DND-41 (cell line): ENCODE results near the gene FOXP1.
A peak's percentile ranks its signal among the peaks of the same experiment; 100 is the strongest.

ENCODE experiments used
- ATAC-seq: fragments of 200-7000 bp; cut with Tn5 transposase; 3 replicates; pipeline ENCODE4 v1.9.1; 2021; ENCODE audit warnings: low read depth; ENCODE audit not compliant: insufficient read depth
- DNase-seq: peaks from one replicate; pipeline ENCODE4 v3.0.0-alpha.2; 2020
- H2AFZ ChIP-seq: 2 replicates; pipeline ENCODE4 v1.6.0; 2012; ENCODE audit warnings: low read depth, low read length
- H3K27ac ChIP-seq: 2 replicates; pipeline ENCODE4 v1.5.1; 2012; ENCODE audit warnings: low read length, inconsistent platforms
- H3K27me3 ChIP-seq: fragments of 200-600 bp; sonication (generic); 2 replicates; pipeline ENCODE4 v1.6.0; 2012; ENCODE audit warnings: low read length, mild to moderate bottlenecking, inconsistent platforms; ENCODE audit not compliant: insufficient read depth, poor library complexity
- H3K36me3 ChIP-seq: 2 replicates; pipeline ENCODE4 v1.5.1; 2012; ENCODE audit warnings: low read length, inconsistent platforms; ENCODE audit not compliant: insufficient read depth
- H3K4me1 ChIP-seq: 2 replicates; pipeline ENCODE4 v1.5.1; 2012; ENCODE audit warnings: mild to moderate bottlenecking, low read length; ENCODE audit not compliant: insufficient read depth
- H3K4me2 ChIP-seq: 2 replicates; pipeline ENCODE4 v1.6.0; 2012; ENCODE audit warnings: mild to moderate bottlenecking, moderate library complexity, low read length, inconsistent platforms; ENCODE audit not compliant: insufficient read depth
- H3K4me3 ChIP-seq, 2 experiments: fragments of 200-600 bp in 1 of 2; shearing (Covaris generic) in 1 of 2; 2 replicates each; pipeline ENCODE4 v1.5.1; 2012 to 2016; ENCODE audit warnings: inconsistent platforms in 2 of 2, low read length in 2 of 2, mild to moderate bottlenecking in 2 of 2, low read depth in 1 of 2, moderate library complexity in 1 of 2
- H3K79me2 ChIP-seq: 2 replicates; pipeline ENCODE4 v1.6.0; 2012; ENCODE audit warnings: low read length, inconsistent platforms; ENCODE audit not compliant: insufficient read depth
- H3K9ac ChIP-seq: 2 replicates; pipeline ENCODE4 v1.6.0; 2012; ENCODE audit warnings: low read depth, mild to moderate bottlenecking, inconsistent platforms, low read length, moderate library complexity
- H3K9me3 ChIP-seq: 2 replicates; pipeline ENCODE4 v1.5.1; 2012; ENCODE audit warnings: low read length, moderate library complexity, mild to moderate bottlenecking, inconsistent platforms; ENCODE audit not compliant: insufficient read depth, severe bottlenecking
- H4K20me1 ChIP-seq: 2 replicates; pipeline ENCODE4 v1.6.0; 2012; ENCODE audit warnings: low read length; ENCODE audit not compliant: insufficient read depth
- EZH2 ChIP-seq: IDR thresholded peaks from 3 replicates; pipeline ENCODE4 v1.6.1; 2012; ENCODE audit warnings: borderline replicate concordance, low read depth, mild to moderate bottlenecking, moderate library complexity, low read length, inconsistent platforms; ENCODE audit not compliant: severe bottlenecking
- TF ChIP-seq, protein P1 (sequence below): IDR thresholded peaks from 2 replicates; pipeline ENCODE4 v1.5.1; 2012; ENCODE audit warnings: borderline replicate concordance, low read length, moderate library complexity, mild to moderate bottlenecking; ENCODE audit not compliant: poor library complexity, severe bottlenecking; ENCODE audit errors: extremely low read depth

The FOXP1 gene

DNA sequence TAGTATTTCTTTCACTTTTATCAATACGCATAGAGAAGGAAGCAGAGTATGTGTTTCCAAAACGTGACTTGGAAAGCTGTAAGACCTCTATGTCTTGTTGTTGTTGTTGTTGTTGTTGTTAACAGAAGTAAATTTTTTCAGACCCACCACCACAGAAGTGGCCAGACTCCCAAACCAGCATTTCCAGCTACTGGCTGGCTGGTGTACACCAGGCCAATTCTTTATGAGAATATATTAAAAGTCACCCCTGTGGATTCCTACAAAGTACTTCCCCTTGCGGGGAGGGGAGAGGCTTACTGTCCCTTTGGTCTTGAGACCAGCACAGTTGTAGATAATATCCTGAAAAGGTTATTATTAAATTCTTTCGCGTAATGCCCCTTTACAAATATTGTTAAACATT, 1.6 kb upstream of the FOXP1 start:
- DNase-seq: peak; percentile 8
- Histone ChIP-seq H3K27me3 (no peaks in the 10 kb centered on the region), H3K4me1 (peaks cover 32% of the 10 kb centered on the region), H3K79me2 (peaks cover 34% of the 10 kb centered on the region), H3K4me3 (peak overlapping the region in 1 of 2 experiments; percentile 82; a peak in 1 of 4 replicates), H2AFZ (no peak overlapping the region), H3K36me3 (no peaks in the 10 kb centered on the region; the same call in 1 of the 2 replicates), H3K9me3 (no peaks in the 10 kb centered on the region), H4K20me1 (no peaks in the 10 kb centered on the region), H3K4me2 (peak overlapping the region; percentile 65), H3K9ac (peak overlapping the region; percentile 99), H3K27ac (peak overlapping the region; percentile 93)
- TF ChIP-seq, protein P1, sequence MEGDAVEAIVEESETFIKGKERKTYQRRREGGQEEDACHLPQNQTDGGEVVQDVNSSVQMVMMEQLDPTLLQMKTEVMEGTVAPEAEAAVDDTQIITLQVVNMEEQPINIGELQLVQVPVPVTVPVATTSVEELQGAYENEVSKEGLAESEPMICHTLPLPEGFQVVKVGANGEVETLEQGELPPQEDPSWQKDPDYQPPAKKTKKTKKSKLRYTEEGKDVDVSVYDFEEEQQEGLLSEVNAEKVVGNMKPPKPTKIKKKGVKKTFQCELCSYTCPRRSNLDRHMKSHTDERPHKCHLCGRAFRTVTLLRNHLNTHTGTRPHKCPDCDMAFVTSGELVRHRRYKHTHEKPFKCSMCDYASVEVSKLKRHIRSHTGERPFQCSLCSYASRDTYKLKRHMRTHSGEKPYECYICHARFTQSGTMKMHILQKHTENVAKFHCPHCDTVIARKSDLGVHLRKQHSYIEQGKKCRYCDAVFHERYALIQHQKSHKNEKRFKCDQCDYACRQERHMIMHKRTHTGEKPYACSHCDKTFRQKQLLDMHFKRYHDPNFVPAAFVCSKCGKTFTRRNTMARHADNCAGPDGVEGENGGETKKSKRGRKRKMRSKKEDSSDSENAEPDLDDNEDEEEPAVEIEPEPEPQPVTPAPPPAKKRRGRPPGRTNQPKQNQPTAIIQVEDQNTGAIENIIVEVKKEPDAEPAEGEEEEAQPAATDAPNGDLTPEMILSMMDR: no peak
- TF ChIP-seq EZH2: no peak
- ATAC-seq: no peak

DNA sequence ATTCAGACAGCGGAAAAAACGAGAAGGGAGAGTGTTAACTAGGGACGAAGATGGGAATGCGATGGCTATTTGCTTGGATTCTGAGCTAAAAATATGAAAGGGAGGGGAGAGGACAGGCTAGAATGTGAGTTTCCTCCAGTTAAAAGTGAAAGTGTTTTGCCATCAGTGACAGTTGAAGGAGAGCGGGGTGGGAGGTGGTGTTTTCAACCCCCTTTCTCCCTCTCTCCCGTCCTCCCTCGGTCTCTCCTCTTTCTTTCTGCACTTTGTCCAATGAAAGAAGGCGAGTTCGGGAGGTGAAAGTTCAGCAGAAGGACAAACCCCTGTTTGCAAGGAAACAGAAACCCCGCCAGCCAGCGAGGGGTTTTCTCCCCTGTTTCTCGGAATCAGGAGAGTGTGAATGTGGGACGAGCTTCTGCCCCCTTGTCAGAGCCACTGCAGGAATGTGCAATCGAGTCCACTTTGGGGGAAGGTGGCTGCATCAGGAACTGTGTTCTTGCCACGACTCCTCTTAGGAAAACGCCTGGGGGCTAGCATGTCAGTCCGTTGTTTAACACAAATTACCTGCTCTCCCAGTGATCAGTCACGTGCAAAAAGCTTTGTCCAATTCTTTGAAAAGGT, 975 bp upstream of the FOXP1 start:
- no peaks in the 10 kb centered on the region for H4K20me1 ChIP-seq
- no peaks in the 10 kb centered on the region for H3K27me3 ChIP-seq
- H3K4me2 ChIP-seq: peak overlapping the region; percentile 65
- peak overlapping the region; percentile 78 for H2AFZ ChIP-seq
- H3K9me3 ChIP-seq: no peaks in the 10 kb centered on the region
- peak overlapping the region; percentile 93 for H3K27ac ChIP-seq
- DNase-seq: peak; percentile 75
- peaks cover 38% of the 10 kb centered on the region for H3K4me1 ChIP-seq
- peak overlapping the region; percentile 20 to 82; a peak in 3 of 4 replicates for H3K4me3 ChIP-seq
- H3K9ac ChIP-seq: peak overlapping the region; percentile 99
- ATAC-seq: peak; percentile 51
- TF ChIP-seq EZH2: no peak
- TF ChIP-seq, protein P1: no peak
- H3K36me3 ChIP-seq: no peaks in the 10 kb centered on the region; the same call in 1 of the 2 replicates
- H3K79me2 ChIP-seq: peaks cover 41% of the 10 kb centered on the region

DNA sequence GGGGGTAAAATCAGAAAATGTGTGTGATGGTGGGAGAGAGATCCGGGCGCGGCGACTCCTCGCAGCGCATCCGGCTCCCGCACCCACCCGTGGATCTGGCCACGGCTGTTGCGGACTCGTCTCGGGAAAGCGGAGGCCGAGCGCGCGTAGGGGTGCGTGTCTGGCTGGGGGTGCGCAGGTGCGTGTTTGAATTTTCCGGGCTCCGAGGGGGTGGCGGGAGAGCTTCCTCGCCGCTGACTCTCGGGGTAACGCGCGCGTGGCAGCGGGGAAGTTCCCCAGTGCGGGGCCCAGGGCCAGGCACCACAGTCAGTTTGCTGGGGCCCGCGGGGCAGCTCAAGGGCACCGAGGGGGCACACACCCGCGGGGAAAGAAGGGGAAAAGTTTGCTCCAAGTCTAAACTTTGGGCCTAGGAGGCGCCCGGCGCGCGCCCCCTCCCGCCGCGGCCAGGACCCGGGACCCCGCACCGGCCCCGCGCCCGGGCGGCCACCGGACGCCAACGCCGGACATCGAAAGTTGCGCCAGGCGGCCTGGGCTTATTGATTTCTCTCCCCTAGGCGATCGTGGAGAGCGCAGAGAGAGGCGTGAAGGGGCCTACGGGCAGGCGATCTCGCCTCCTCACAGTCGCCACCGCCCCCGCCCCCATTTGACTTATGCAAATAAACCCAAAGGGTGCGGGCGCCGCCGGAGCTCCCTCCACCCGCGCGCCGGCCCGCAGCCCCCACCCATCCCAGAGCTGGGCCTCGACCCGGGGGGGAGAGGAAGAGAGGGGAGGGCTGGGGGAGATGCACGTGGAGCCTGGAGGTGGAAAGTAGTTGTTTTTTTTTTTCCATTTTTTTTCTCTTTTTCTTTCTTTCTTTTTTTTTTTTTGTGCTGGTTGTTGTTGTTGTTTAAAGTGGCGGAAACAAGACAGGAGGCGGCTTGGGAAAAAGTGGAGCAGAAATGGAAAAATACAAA, 639 bp downstream of the FOXP1 start:
- Histone ChIP-seq H3K36me3 (peaks cover 7% of the 10 kb centered on the region), H3K9ac (peak overlapping the region; percentile 99), H3K27me3 (no peaks in the 10 kb centered on the region), H4K20me1 (no peaks in the 10 kb centered on the region), H3K79me2 (peaks cover 55% of the 10 kb centered on the region), H3K9me3 (no peaks in the 10 kb centered on the region), H3K27ac (peak overlapping the region; percentile 99), H3K4me3 (peak overlapping the region; percentile 78 to 82), H2AFZ (peak overlapping the region; percentile 87), H3K4me1 (peaks cover 42% of the 10 kb centered on the region), H3K4me2 (peak overlapping the region; percentile 65)
- TF ChIP-seq EZH2: no peak
- TF ChIP-seq, protein P1: no peak
- peak; percentile 53 for ATAC-seq
- DNase-seq: peak; percentile 87
